ENCODE data around the gene MAPK11. TPM values are rescaled to one million over a fixed set of nuclear protein-coding genes. Genes with fewer than 3 reads are reported as not detected.

MAPK11 gene
- total RNA-seq, 1 donor from 2014 or later: not detected

- Mint-ChIP-seq H3K9me3 (peaks cover 3% of the 10 kb centered on the region), H3K36me3 (peaks cover 19% of the 10 kb centered on the region), H3K4me1 (peaks cover 22% of the 10 kb centered on the region), H3K27ac (peak overlapping the region; percentile 53), H3K4me3 (no peak overlapping the region), H3K27me3 (ENCODE audit: insufficient read depth, low read depth) (peaks cover 6% of the 10 kb centered on the region)
- no peak overlapping the region for H3K27ac ChIP-seq
- H3K79me2 ChIP-seq (ENCODE audit: low read depth): peaks cover 35% of the 10 kb centered on the region
- H3K9ac ChIP-seq: no peak overlapping the region
- peak; percentile 31 for DNase-seq (ENCODE audit: low spot score)
- no peaks in the 10 kb centered on the region for H3K27me3 ChIP-seq
- H3K4me1 ChIP-seq: no peaks in the 10 kb centered on the region
- H3K36me3 ChIP-seq: no peaks in the 10 kb centered on the region
- no peak overlapping the region for H3K4me3 ChIP-seq
- no peak overlapping the region for H3K4me2 ChIP-seq
- no peaks in the 10 kb centered on the region for H3K9me3 ChIP-seq (ENCODE audit: low read depth)
- H2AFZ ChIP-seq (replicated peaks): no peak overlapping the region
- TF ChIP-seq EZH2phosphoT487 (IDR thresholded peaks at IDR 0.05): no peak
- TF ChIP-seq CTCF (IDR thresholded peaks at IDR 0.05): peak; percentile 53
- TF ChIP-seq EZH2 (IDR thresholded peaks at IDR 0.05): no peak
- peaks cover 32% of the 10 kb centered on the region for H4K20me1 ChIP-seq (ENCODE audit: low read depth)
- H3F3A ChIP-seq (ENCODE audit: low read depth): peaks cover 9% of the 10 kb centered on the region
These were observed 33.3 kb downstream of the MAPK11 start for GRCh38 chr22:50236731-50237409.

GRCh38 chr22:50233223-50233622 lies 37.0 kb downstream of the MAPK11 start:
- H4K20me1 ChIP-seq (ENCODE audit: low read depth): peaks cover 17% of the 10 kb centered on the region
- no peak overlapping the region for H2AFZ ChIP-seq (replicated peaks)
- Mint-ChIP-seq H3K27me3 (ENCODE audit: insufficient read depth, low read depth) (peaks cover 10% of the 10 kb centered on the region), H3K36me3 (peaks cover 24% of the 10 kb centered on the region), H3K27ac (no peak overlapping the region), H3K4me3 (no peak overlapping the region), H3K9me3 (peaks cover 3% of the 10 kb centered on the region), H3K4me1 (peaks cover 14% of the 10 kb centered on the region)
- peaks cover 15% of the 10 kb centered on the region for H3K79me2 ChIP-seq (ENCODE audit: low read depth)
- no peaks in the 10 kb centered on the region for H3K4me1 ChIP-seq
- H3K9me3 ChIP-seq (ENCODE audit: low read depth): no peaks in the 10 kb centered on the region
- DNase-seq (ENCODE audit: low spot score): no peak
- H3K4me2 ChIP-seq: no peak overlapping the region
- H3K27me3 ChIP-seq: no peaks in the 10 kb centered on the region
- H3F3A ChIP-seq (ENCODE audit: low read depth): peaks cover 9% of the 10 kb centered on the region
- H3K27ac ChIP-seq: no peak overlapping the region
- H3K4me3 ChIP-seq: no peak overlapping the region
- no peak for TF ChIP-seq EZH2 (IDR thresholded peaks at IDR 0.05)
- TF ChIP-seq CTCF (IDR thresholded peaks at IDR 0.05): no peak
- TF ChIP-seq EZH2phosphoT487 (IDR thresholded peaks at IDR 0.05): no peak
- H3K9ac ChIP-seq: no peak overlapping the region
- H3K36me3 ChIP-seq: no peaks in the 10 kb centered on the region

GRCh38 chr22:50232481-50233151 lies 37.6 kb downstream of the MAPK11 start:
- H4K20me1 ChIP-seq (ENCODE audit: low read depth): peaks cover 13% of the 10 kb centered on the region
- Mint-ChIP-seq H3K36me3 (peaks cover 24% of the 10 kb centered on the region), H3K27me3 (ENCODE audit: insufficient read depth, low read depth) (peaks cover 8% of the 10 kb centered on the region), H3K4me3 (no peak overlapping the region), H3K9me3 (peaks cover 3% of the 10 kb centered on the region), H3K4me1 (peaks cover 9% of the 10 kb centered on the region), H3K27ac (no peak overlapping the region)
- H3K4me2 ChIP-seq: no peak overlapping the region
- H3K36me3 ChIP-seq: no peaks in the 10 kb centered on the region
- H3K4me3 ChIP-seq: no peak overlapping the region
- H3K27ac ChIP-seq: no peak overlapping the region
- no peak for TF ChIP-seq CTCF (IDR thresholded peaks at IDR 0.05)
- TF ChIP-seq EZH2 (IDR thresholded peaks at IDR 0.05): no peak
- no peak for TF ChIP-seq EZH2phosphoT487 (IDR thresholded peaks at IDR 0.05)
- H3K79me2 ChIP-seq (ENCODE audit: low read depth): peaks cover 15% of the 10 kb centered on the region
- H3K9ac ChIP-seq: no peak overlapping the region
- no peaks in the 10 kb centered on the region for H3K9me3 ChIP-seq (ENCODE audit: low read depth)
- peaks cover 9% of the 10 kb centered on the region for H3F3A ChIP-seq (ENCODE audit: low read depth)
- H2AFZ ChIP-seq (replicated peaks): no peak overlapping the region
- H3K27me3 ChIP-seq: no peaks in the 10 kb centered on the region
- H3K4me1 ChIP-seq: no peaks in the 10 kb centered on the region
- no peak for DNase-seq (ENCODE audit: low spot score)
